Mesendoderm (in vitro differentiated cells): ENCODE measurements around the gene AZGP1.
"Not testable (repeated sequence)": the region's sequence is repeated elsewhere in the genome, so short reads cannot be mapped to it uniquely, and the experiment has no call there.

Experiments
- DNase-seq: peaks from one replicate; pipeline ENCODE4 v3.0.0; 2013
- H2AK5ac ChIP-seq: 2 replicates; pipeline ENCODE4 v1.6.1; 2013; ENCODE audit warnings: low read length, inconsistent platforms
- H2BK120ac ChIP-seq: 2 replicates; pipeline ENCODE4 v1.6.1; 2013; ENCODE audit warnings: low read depth, mild to moderate bottlenecking, low read length, moderate library complexity, mixed read lengths
- H2BK15ac ChIP-seq: replicated peaks from 2 replicates; pipeline ENCODE4 v1.6.1; 2013; ENCODE audit warnings: low read depth, mild to moderate bottlenecking, moderate library complexity
- H2BK5ac ChIP-seq: 2 replicates; pipeline ENCODE4 v1.6.1; 2013; ENCODE audit warnings: low read length, inconsistent platforms
- H3K18ac ChIP-seq: 2 replicates; pipeline ENCODE4 v1.6.1; 2013; ENCODE audit warnings: mild to moderate bottlenecking, low read length, mixed read lengths
- H3K23ac ChIP-seq: one replicate; pipeline ENCODE4 v1.6.1; 2013; ENCODE audit warnings: low read length
- H3K27ac ChIP-seq: 2 replicates; pipeline ENCODE4 v1.5.1; 2013; ENCODE audit warnings: low read depth, mild to moderate bottlenecking, inconsistent platforms, low read length, moderate library complexity
- H3K27me3 ChIP-seq: 2 replicates; pipeline ENCODE4 v1.6.1; 2013; ENCODE audit warnings: low read length, control low read depth, mild to moderate bottlenecking, inconsistent platforms; ENCODE audit not compliant: insufficient read depth, poor library complexity
- H3K36me3 ChIP-seq: 2 replicates; pipeline ENCODE4 v1.6.1; 2013; ENCODE audit warnings: low read length, inconsistent platforms; ENCODE audit not compliant: control insufficient read depth, insufficient read depth
- H3K4ac ChIP-seq: one replicate; pipeline ENCODE4 v1.6.1; 2013; ENCODE audit warnings: low read depth, mild to moderate bottlenecking, low read length, moderate library complexity
- H3K4me1 ChIP-seq: 2 replicates; pipeline ENCODE4 v1.6.1; 2013; ENCODE audit warnings: low read depth, low read length, inconsistent platforms; ENCODE audit not compliant: control insufficient read depth
- H3K4me2 ChIP-seq: 2 replicates; pipeline ENCODE4 v1.6.1; 2013; ENCODE audit warnings: low read length
- H3K4me3 ChIP-seq: 2 replicates; pipeline ENCODE4 v1.5.1; 2013; ENCODE audit warnings: mild to moderate bottlenecking, low read length
- H3K56ac ChIP-seq: one replicate; pipeline ENCODE4 v1.6.1; 2013; ENCODE audit warnings: low read length
- H3K79me1 ChIP-seq: 2 replicates; pipeline ENCODE4 v1.6.1; 2013; ENCODE audit warnings: low read length, inconsistent platforms
- H3K79me2 ChIP-seq: 2 replicates; pipeline ENCODE4 v1.6.1; 2013; ENCODE audit warnings: mild to moderate bottlenecking, low read length; ENCODE audit not compliant: control insufficient read depth, insufficient read depth
- H3K9ac ChIP-seq: 2 replicates; pipeline ENCODE4 v1.6.1; 2013; ENCODE audit warnings: low read length, inconsistent platforms
- H4K5ac ChIP-seq: one replicate; pipeline ENCODE4 v1.6.1; 2013; ENCODE audit warnings: low read length
- H4K8ac ChIP-seq: one replicate; pipeline ENCODE4 v1.6.1; 2013; ENCODE audit warnings: low read depth, mild to moderate bottlenecking, control low read depth, low read length, moderate library complexity
- WGBS: extraction: QIAGEN DNeasy Blood & Tissue Kit; methylation state at CpG from one replicate; pipeline ENCODE4 v1.1.7; 2013; ENCODE audit warnings: low lambda C conversion rate, missing lambda C conversion rate; ENCODE audit not compliant: insufficient coverage; ENCODE audit errors: extremely low coverage; 5-methylcytosine and 5-hydroxymethylcytosine counted together

Gene AZGP1

GRCh38 chr7:99954643-99955042, 21.2 kb downstream of the AZGP1 start:
- not testable (repeated sequence) for H4K8ac ChIP-seq, H3K56ac ChIP-seq, H3K79me1 ChIP-seq, H3K4me3 ChIP-seq, H3K4me1 ChIP-seq, H2BK120ac ChIP-seq, H3K4me2 ChIP-seq, H4K5ac ChIP-seq, H3K79me2 ChIP-seq, H3K27me3 ChIP-seq, H2AK5ac ChIP-seq, H3K18ac ChIP-seq, H3K9ac ChIP-seq, H2BK15ac ChIP-seq, H3K27ac ChIP-seq, DNase-seq, H3K23ac ChIP-seq, H3K36me3 ChIP-seq, H2BK5ac ChIP-seq, H3K4ac ChIP-seq
- no CpG with 5 or more reads among the region's 7 CpGs for WGBS

GRCh38 chr7:99953649-99954048, 22.2 kb downstream of the AZGP1 start:
- no peaks in the 10 kb centered on the region for H3K27me3 ChIP-seq
- no peak overlapping the region for H3K23ac ChIP-seq
- no peak overlapping the region for H3K56ac ChIP-seq
- H3K27ac ChIP-seq = no peak overlapping the region
- no peaks in the 10 kb centered on the region for H3K79me2 ChIP-seq
- no peak for DNase-seq
- H4K8ac ChIP-seq = no peak overlapping the region
- H3K4me2 ChIP-seq = no peak overlapping the region
- no peak overlapping the region for H3K18ac ChIP-seq
- H3K4me3 ChIP-seq = no peak overlapping the region
- H3K4ac ChIP-seq = no peak overlapping the region
- no peak overlapping the region for H2BK5ac ChIP-seq
- no peak overlapping the region for H3K9ac ChIP-seq
- H2BK120ac ChIP-seq = no peak overlapping the region
- H3K4me1 ChIP-seq = no peaks in the 10 kb centered on the region
- H4K5ac ChIP-seq = no peak overlapping the region
- H3K36me3 ChIP-seq = no peaks in the 10 kb centered on the region
- no CpG with 5 or more reads among the region's 3 CpGs for WGBS
- H2AK5ac ChIP-seq = no peak overlapping the region
- no peak overlapping the region for H2BK15ac ChIP-seq
- H3K79me1 ChIP-seq = no peaks in the 10 kb centered on the region

- not testable (repeated sequence) for H3K56ac ChIP-seq, H3K27ac ChIP-seq, H2BK15ac ChIP-seq, H3K79me2 ChIP-seq, H4K8ac ChIP-seq, H3K79me1 ChIP-seq, H3K4me3 ChIP-seq, H2AK5ac ChIP-seq, H3K36me3 ChIP-seq, H3K9ac ChIP-seq, H4K5ac ChIP-seq, H2BK5ac ChIP-seq, H3K4me2 ChIP-seq, DNase-seq, H3K27me3 ChIP-seq, H3K18ac ChIP-seq, H3K23ac ChIP-seq, H2BK120ac ChIP-seq, H3K4ac ChIP-seq, H3K4me1 ChIP-seq
- WGBS = no CpG with 5 or more reads among the region's 4 CpGs
Measured at GRCh38 chr7:99952649-99953048, 23.2 kb downstream of the AZGP1 start.

DNA sequence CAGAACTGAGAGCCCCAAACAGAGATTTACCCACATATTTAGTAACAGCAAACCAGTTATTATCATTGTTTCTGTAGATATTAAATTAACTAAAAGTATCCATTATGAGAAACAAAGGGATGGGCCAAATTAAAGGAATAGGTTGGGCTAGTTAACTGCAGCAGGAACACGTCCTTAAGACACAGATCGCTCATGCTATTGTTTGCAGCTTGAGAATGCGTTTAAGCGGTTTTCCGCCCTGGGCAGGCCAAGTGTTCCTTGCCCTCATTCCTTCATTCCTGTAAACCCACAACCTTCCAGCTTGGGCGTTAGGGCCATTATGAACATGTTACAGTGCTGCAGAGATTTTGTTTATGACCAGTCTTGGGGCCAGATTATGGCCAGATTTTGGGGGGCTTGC, 25.0 kb downstream of the AZGP1 start:
- H3K79me1 ChIP-seq, H2BK120ac ChIP-seq, H4K8ac ChIP-seq, H3K27me3 ChIP-seq, H3K27ac ChIP-seq, H2AK5ac ChIP-seq, H3K23ac ChIP-seq, H2BK15ac ChIP-seq, H3K4me1 ChIP-seq, H3K36me3 ChIP-seq, H3K4me3 ChIP-seq, H2BK5ac ChIP-seq, H3K9ac ChIP-seq, H3K18ac ChIP-seq, H3K56ac ChIP-seq, H3K4ac ChIP-seq, H3K4me2 ChIP-seq, H4K5ac ChIP-seq, H3K79me2 ChIP-seq: not testable (repeated sequence)
- WGBS = no CpG with 5 or more reads among the region's 6 CpGs
- DNase-seq = peak; percentile 4

GRCh38 chr7:99949645-99950228, 26.1 kb downstream of the AZGP1 start:
- Histone ChIP-seq H4K5ac (no peak overlapping the region), H3K4me1 (no peaks in the 10 kb centered on the region), H3K36me3 (no peaks in the 10 kb centered on the region), H2BK5ac (no peak overlapping the region), H3K18ac (no peak overlapping the region), H3K4ac (no peak overlapping the region), H3K27ac (no peak overlapping the region), H3K79me2 (no peaks in the 10 kb centered on the region), H2AK5ac (no peak overlapping the region), H2BK15ac (no peak overlapping the region), H3K23ac (no peak overlapping the region), H3K79me1 (no peaks in the 10 kb centered on the region), H3K4me3 (no peak overlapping the region), H3K56ac (no peak overlapping the region), H2BK120ac (no peak overlapping the region), H4K8ac (no peak overlapping the region), H3K4me2 (no peak overlapping the region), H3K9ac (no peak overlapping the region), H3K27me3 (no peaks in the 10 kb centered on the region)
- DNase-seq = peak; percentile 4
- no CpG with 5 or more reads among the region's 3 CpGs for WGBS

DNA sequence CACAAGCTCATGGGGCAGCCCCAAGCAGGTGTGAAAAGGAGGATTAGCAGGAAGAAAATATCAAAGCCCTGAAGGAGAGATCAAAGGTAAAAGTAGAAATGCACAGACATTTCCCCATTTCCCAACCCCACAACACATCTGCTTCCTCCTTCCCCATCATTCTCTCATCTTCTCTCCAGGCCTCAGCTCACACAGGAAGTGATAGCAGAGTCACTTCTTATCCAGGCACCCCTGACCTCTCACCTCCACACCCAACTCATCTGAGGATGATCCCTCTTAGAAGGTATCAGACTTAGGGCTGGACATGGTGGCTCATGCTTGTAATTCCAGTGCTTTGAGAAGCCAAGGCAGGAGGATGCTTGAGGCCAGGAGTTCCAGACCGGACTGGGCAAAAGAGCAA, 28.2 kb downstream of the AZGP1 start:
- no peak overlapping the region for H3K23ac ChIP-seq
- no peaks in the 10 kb centered on the region for H3K27me3 ChIP-seq
- no peak overlapping the region for H2AK5ac ChIP-seq
- H2BK120ac ChIP-seq = no peak overlapping the region
- H3K56ac ChIP-seq = no peak overlapping the region
- no peak overlapping the region for H3K4me3 ChIP-seq
- no peaks in the 10 kb centered on the region for H3K36me3 ChIP-seq
- H3K9ac ChIP-seq = no peak overlapping the region
- H3K27ac ChIP-seq = no peak overlapping the region
- WGBS = no CpG with 5 or more reads among the region's 1 CpG
- H3K4ac ChIP-seq = no peak overlapping the region
- no peak overlapping the region for H4K8ac ChIP-seq
- H3K79me1 ChIP-seq = no peaks in the 10 kb centered on the region
- H3K4me2 ChIP-seq = no peak overlapping the region
- no peak for DNase-seq
- peaks cover 2% of the 10 kb centered on the region for H3K4me1 ChIP-seq
- no peak overlapping the region for H2BK15ac ChIP-seq
- H4K5ac ChIP-seq = no peak overlapping the region
- H2BK5ac ChIP-seq = no peak overlapping the region
- H3K79me2 ChIP-seq = no peaks in the 10 kb centered on the region
- no peak overlapping the region for H3K18ac ChIP-seq
